Kidney (tissue), 14 donors: ENCODE measurements around the gene MACROD1. TPM values are rescaled to one million over a fixed set of nuclear protein-coding genes. Genes with fewer than 3 reads are reported as not detected.

ENCODE experiments used
- DNase-seq, 5 donors: peaks; one replicate each; pipeline ENCODE4 v3.0.0-alpha.2; 2013 to 2020
- FAIRE-seq: peaks from 2 replicates; lab custom pipeline; 2012; peaks lifted over from hg19 to GRCh38; lab: Jason Lieb, UNC
- H3K27ac ChIP-seq, 2 donors: one replicate each; pipeline ENCODE4 v1.7.0; 2013; ENCODE audit warnings: low read depth in 2 of 2, low read length in 2 of 2, inconsistent platforms in 1 of 2
- H3K27me3 ChIP-seq: one replicate; pipeline ENCODE4 v1.7.1; 2013; ENCODE audit warnings: low read length, inconsistent platforms; ENCODE audit not compliant: control insufficient read depth, insufficient read depth
- H3K36me3 ChIP-seq, 3 donors: one replicate each; pipeline versions ENCODE4 v1.7.0 to v1.7.1; 2013; ENCODE audit warnings: low read length in 3 of 3, control low read depth in 1 of 3, inconsistent platforms in 1 of 3; ENCODE audit not compliant: insufficient read depth in 3 of 3, control insufficient read depth in 2 of 3
- H3K4me1 ChIP-seq, 3 donors: one replicate each; pipeline versions ENCODE4 v1.7.0 to v1.7.1; 2013; ENCODE audit warnings: low read length in 3 of 3, inconsistent platforms in 1 of 3, low read depth in 1 of 3; ENCODE audit not compliant: control insufficient read depth in 2 of 3, insufficient read depth in 2 of 3
- H3K4me3 ChIP-seq, 3 donors: one replicate each; pipeline versions ENCODE4 v1.7.0 to v1.8.1; 2013; ENCODE audit warnings: low read length in 3 of 3, control low read depth in 1 of 3, inconsistent platforms in 1 of 3
- H3K9ac ChIP-seq, 3 donors: one replicate each; pipeline versions ENCODE4 v1.7.0 to v1.7.1; 2013; ENCODE audit warnings: low read length in 3 of 3, control low read depth in 1 of 3, inconsistent platforms in 1 of 3
- H3K9me3 ChIP-seq, 3 donors: one replicate each; pipeline versions ENCODE4 v1.7.0 to v1.7.1; 2013; ENCODE audit warnings: low read length in 3 of 3, control low read depth in 1 of 3, inconsistent platforms in 1 of 3; ENCODE audit not compliant: control insufficient read depth in 2 of 3, insufficient read depth in 1 of 3
- intact Hi-C: fragments of 100-400 bp; cut with DNase I; formaldehyde crosslinking; loops from one replicate; pipeline ENCODE4 v1.11.1; 2022
- polyA plus RNA-seq: library from polyadenylated mRNA; stranded (reverse); fragments of 350-450 nt; fragmentation: Illumina TruSeq; extraction: RNeasy Lipid Tissue Mini Kit (QIAGEN cat#74804); gene quantifications from one replicate; pipeline ENCODE4 v1.2.3, GENCODE V29; 2014; ENCODE audit warnings: low read depth, low replicate concordance; ENCODE audit not compliant: insufficient read depth
- total RNA-seq: library from RNA; stranded (reverse); fragmentation: NEBNext Ultra II Directional; extraction: Animal tissue kit (Norgen Biotek cat#: 25700); gene quantifications from one replicate; pipeline ENCODE4 v1.2.1, GENCODE V29; 2021
- TF ChIP-seq, protein P1 (sequence below): IDR thresholded peaks from 3 replicates; pipeline ENCODE4 v1.5.1; 2012; ENCODE audit warnings: mild to moderate bottlenecking, moderate library complexity, borderline replicate concordance; ENCODE audit not compliant: insufficient read depth; ENCODE audit errors: extremely low read depth
- donor health status: control.
- donor health status: control.
- donor health status: control.
- donor health status: control.
- donor health status: control.
- donor health status: DM: yes; HTN: yes; CAD: no.
- donor health status: Normal renal cell carcinoma (clear cell type).

Gene MACROD1
- total and polyA plus RNA-seq, 2 donors from 2014 or later = 27.8 to 176 TPM

DNA sequence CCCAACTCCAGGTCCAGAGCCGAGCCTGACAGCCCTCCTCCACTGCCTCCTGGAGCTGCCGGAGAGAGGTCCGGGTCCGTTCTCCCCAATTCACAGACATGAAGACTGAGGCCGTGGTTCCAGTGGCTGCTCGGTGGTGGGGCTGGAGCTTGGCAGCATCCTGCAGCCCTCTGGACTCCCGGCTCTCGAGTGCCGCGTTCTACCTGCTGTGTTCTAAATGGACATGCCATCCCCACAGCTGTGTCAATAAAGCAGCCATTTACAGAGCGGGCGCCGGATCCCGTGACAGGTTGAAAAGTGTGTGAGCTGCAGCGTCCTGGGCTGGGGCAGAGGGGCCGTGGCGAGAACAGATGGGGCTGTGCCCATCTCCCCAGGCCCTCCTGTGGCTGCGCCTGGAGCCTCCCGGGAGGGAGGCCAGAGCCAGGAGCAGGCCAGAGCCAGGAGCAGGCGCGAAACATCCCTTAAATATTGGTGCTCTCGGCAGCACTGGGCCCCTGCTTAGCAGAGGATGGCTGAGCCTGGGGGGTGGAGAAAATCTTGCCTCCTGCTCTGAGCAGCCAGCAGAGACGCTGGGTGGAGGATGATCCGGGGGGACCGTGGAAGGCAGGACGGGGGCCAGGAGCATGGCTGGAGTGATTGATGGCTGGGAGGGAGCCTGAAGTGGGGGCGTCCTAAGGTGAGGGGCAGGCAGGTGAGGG, 84.0 kb downstream of the MACROD1 start:
- H3K9me3 ChIP-seq = no peaks in the 10 kb centered on the region
- H3K9ac ChIP-seq = no peak overlapping the region
- H3K27me3 ChIP-seq = no peaks in the 10 kb centered on the region
- DNase-seq (peak in 4 of 5 donors; percentile 69 to 80 (median 70)), FAIRE-seq (no peak)
- TF ChIP-seq, protein P1, sequence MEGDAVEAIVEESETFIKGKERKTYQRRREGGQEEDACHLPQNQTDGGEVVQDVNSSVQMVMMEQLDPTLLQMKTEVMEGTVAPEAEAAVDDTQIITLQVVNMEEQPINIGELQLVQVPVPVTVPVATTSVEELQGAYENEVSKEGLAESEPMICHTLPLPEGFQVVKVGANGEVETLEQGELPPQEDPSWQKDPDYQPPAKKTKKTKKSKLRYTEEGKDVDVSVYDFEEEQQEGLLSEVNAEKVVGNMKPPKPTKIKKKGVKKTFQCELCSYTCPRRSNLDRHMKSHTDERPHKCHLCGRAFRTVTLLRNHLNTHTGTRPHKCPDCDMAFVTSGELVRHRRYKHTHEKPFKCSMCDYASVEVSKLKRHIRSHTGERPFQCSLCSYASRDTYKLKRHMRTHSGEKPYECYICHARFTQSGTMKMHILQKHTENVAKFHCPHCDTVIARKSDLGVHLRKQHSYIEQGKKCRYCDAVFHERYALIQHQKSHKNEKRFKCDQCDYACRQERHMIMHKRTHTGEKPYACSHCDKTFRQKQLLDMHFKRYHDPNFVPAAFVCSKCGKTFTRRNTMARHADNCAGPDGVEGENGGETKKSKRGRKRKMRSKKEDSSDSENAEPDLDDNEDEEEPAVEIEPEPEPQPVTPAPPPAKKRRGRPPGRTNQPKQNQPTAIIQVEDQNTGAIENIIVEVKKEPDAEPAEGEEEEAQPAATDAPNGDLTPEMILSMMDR = no peak
- H3K27ac ChIP-seq = no peak overlapping the region
- H3K4me1 ChIP-seq = peaks cover 0 to 23% (median 22%) of the 10 kb centered on the region in 3 donors
- H3K4me3 ChIP-seq = no peak overlapping the region
- intact Hi-C loops = no loop called here
- no peaks in the 10 kb centered on the region for H3K36me3 ChIP-seq

- H3K36me3 ChIP-seq = no peaks in the 10 kb centered on the region
- peaks cover 0 to 12% (median 9%) of the 10 kb centered on the region in 3 donors for H3K4me1 ChIP-seq
- no peak overlapping the region for H3K9ac ChIP-seq
- DNase-seq (no peak), FAIRE-seq (no peak)
- H3K27me3 ChIP-seq = no peaks in the 10 kb centered on the region
- no peak overlapping the region for H3K4me3 ChIP-seq
- no peaks in the 10 kb centered on the region for H3K9me3 ChIP-seq
- no peak overlapping the region for H3K27ac ChIP-seq
- intact Hi-C loops = no loop called here
- TF ChIP-seq, protein P1 = no peak
Measured at GRCh38 chr11:64080390-64080789, 85.5 kb downstream of the MACROD1 start.

GRCh38 chr11:64078905-64079304, 87.0 kb downstream of the MACROD1 start:
- intact Hi-C loops = no loop called here
- Histone ChIP-seq H3K27ac (no peak overlapping the region), H3K27me3 (no peaks in the 10 kb centered on the region), H3K4me3 (no peak overlapping the region), H3K36me3 (no peaks in the 10 kb centered on the region), H3K9me3 (no peaks in the 10 kb centered on the region), H3K4me1 (peaks cover 0 to 1% (median 0%) of the 10 kb centered on the region in 3 donors), H3K9ac (no peak overlapping the region)
- DNase-seq (no peak), FAIRE-seq (no peak)
- TF ChIP-seq, protein P1 = no peak
